Suppressor macrophage treated with lipopolysaccharide for 4 hours (primary cell): Measurements from ENCODE around the gene OR4D10.
"Not testable (repeated sequence)": the region's sequence is repeated elsewhere in the genome, so short reads cannot be mapped to it uniquely, and the experiment has no call there.

Experiments
- DNase-seq: peaks from one replicate; pipeline ENCODE4 v3.0.0-alpha.2; 2020

OR4D10 gene

DNA sequence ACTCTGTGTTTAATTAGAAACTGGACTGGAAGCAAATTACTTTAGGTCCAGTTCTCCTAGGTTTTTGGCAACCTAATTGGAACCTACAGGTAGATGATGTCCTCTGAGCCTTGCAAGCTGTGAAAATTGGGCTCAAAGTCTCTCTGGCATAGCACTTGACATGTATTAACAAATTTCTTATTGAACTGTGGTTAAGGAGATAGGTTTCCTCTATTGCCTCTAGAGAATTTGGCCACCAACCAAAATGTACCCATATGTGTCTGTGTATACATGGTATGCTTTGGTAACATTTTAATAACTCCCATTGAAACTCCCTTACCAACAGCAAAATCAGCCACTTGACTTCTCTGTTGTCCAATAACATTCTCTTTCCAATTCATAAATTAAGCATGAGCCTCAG lies at the start of gene OR4D10:
Gene OR4D10, plus strand, starts transcription at position 301 of the 400 bp plus-strand sequence. CDS start 4,115 bp downstream, outside the sequence.
- DNase-seq, result no peak

DNA sequence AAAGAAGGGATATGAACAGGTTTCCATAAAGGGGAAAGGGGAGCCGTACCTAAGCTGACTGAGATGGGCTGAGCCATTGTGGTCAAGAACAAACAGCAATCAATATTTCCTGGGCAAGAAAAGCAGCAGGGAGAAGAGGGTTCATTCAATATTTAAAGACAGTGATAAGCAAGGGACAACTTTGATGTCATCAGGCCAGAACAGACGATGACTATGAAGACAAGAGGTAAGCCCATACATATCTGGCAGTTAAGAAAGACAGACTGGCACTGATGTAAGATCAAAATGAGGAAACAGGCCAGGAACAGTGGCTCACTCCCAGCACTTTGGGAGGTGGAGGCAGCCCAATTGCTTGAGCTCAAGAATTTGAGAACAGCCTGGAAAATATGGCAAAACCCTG lies 49.3 kb upstream of the OR4D10 start:
- peak; percentile 6 for DNase-seq

DNA sequence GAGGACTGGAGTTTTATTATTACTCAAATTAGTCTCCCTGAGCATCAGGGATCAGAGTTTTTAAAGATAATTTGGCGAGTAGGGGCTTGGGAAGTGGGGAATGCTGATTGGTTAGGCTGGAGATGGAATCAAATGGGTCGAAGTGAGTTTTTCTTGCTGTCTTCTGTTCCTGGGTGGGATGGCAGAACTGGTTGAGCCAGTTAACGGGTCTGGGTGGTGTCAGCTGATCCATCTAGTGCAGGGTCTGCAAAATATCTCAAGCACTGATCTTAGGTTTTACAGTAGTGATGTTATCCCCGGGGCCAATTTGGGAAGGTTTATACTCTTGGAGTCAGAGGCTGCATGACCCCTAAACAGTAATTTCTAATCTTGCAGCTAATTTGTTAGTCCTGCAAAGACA lies 48.0 kb upstream of the OR4D10 start:
- no peak for DNase-seq

DNA sequence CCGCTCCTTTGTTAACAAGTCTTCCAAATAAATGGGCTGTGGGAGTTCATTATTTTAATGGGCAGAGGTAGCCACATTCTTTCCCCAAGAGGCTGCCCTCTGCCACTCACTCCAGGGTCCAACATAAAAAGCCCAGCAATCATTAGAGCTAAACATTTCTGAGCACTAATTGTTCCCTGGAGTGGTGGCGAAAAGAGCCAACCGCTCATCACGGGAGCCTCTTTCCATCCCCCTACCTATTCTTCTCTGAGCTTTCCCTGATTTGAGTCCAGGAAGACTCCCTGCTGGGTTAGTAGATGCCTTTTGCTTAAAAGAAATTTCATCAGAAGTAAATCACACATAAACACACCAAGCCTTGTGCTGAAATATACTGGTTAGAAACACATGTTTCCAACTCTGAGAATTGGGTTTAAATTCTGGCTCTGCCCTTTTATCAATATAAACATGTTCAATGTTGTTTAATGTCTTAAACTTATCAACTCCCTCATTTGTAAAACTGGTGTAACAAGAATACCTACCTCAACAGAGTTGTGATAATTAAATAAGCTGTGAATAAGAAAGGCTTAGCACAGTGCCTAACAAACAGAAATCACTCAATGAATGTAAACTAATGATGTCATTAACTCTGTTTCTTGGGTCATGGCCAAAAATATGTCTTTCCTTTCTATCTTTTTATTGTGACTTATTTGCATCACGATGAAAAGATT lies 46.6 kb upstream of the OR4D10 start, which contains the start of gene OR5A2:
Gene OR5A2, minus strand, starts transcription at position 53 of the 707 bp plus-strand sequence. CDS start 3,460 bp downstream, outside the sequence.
- DNase-seq, result no peak

DNA sequence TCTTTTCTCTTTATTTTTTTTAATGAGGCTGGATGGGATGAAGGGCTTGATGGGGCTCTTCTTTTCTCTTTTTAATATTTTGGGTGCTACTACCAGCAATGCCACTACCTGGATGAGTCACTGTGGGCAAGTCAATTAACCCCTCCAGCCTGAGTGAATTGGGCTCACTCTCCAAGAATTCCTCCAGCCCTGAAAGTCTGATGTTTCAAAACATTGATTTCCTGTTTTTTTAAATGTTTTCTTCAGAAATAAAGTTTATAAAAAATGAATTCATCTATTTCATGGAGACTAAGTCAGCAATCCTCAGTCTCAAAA lies 46.1 kb upstream of the OR4D10 start:
- no peak for DNase-seq

DNA sequence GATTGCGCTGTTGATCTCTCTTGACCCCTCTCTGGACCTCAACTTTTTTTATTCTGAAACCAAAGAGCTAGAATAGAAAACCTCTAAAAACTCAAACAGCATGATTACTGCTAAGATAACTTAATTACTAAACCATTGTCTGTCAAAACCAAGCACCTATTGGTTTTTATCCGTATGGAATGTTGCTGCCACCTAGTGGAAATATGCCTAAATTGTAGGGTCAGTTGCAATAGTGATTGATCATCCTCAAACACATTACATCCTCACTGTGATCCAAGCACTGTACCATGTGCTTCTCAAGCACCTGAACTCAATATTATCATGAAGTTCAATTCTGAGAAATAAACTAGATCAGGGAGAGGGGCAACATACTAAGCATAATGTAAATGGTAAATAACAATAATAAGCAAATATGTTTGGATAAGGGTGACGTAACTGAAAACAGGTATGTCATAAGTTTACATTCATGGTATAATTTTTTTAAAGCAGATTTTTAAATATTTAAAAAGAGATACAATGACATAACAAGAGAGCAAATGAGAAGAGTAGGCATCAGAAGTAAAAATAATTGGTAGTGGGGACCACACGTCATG lies 43.1 kb upstream of the OR4D10 start:
- DNase-seq, result peak; percentile 86

DNA sequence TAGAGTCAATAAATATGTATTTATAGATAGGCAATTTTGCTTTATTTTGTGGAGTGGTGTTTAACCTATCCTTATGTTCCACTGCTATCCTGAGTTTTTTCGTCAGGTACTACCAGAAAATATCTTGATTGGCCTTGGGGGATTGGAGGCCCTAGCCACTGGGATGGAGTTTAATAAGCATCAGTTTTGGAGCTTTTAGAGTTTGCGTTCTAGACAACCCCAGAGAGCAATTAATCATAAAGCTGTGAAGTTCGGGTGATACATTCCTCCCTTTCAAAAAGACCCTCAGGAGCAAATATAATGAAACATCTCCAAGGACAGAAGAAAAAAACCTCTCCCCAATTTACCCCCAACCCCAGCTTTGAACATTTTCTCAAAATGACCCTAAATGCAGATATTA lies 36.9 kb upstream of the OR4D10 start, which contains the start of gene OR5A1:
Gene OR5A1, plus strand, starts transcription at position 301 of the 400 bp plus-strand sequence. CDS start 6,700 bp downstream, outside the sequence.
- DNase-seq, result no peak

DNA sequence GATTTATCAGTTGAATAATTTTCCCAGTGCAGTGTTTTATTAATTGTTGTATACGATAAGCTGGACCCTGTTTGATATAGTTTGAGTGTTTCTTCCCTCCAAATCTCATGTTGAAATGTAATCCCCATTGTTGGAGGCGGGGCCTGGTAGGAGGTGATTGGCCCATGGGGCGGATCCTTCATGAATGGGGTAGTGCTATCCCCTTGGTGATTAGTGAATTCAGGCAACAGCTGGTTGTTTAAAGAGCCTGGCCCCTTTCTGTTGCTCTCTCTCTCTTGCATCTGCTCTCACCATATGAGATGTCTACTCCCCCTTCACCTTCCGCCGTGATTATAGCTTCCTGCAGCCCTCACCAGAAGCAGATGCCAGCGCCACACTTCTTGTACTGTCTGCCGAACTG lies 35.3 kb upstream of the OR4D10 start:
- DNase-seq, result no peak

DNA sequence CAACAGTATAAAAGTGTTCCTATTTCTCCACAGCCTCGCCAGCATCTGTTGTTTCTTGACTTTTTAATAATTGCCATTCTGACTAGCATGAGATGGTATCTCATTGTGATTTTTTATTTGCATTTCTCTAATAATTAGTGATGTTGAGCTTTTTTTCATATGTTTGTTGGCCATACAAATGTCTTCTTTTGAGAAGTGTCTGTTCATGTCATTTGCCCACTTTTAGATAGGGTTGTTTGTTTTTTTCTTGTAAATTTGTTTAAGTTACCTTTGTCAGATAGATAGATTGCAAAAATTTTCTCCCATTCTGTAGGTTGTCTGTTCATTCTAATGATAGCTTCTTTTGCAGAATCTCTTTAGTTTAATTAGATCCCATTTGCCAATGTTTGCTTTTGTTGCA lies 27.5 kb upstream of the OR4D10 start:
- not testable (repeated sequence) for DNase-seq

DNA sequence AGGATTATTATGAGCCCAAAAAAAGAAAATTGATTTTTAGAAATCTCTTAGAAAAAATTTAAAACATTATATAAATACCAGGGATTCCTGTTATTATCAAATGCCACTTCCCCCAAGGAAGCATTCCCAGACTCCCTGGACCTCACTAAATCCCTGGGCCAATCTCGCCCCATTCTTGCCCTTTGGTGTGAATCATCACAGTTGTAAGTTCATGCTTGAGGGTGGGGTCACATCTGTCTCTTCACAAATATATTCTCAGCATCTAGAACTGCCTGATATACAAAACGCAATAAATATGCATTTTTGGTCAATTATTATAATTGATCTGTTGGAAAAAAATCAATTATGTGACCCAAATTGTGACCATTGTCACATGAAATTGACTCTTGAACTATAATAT lies 24.6 kb upstream of the OR4D10 start:
- no peak for DNase-seq

DNA sequence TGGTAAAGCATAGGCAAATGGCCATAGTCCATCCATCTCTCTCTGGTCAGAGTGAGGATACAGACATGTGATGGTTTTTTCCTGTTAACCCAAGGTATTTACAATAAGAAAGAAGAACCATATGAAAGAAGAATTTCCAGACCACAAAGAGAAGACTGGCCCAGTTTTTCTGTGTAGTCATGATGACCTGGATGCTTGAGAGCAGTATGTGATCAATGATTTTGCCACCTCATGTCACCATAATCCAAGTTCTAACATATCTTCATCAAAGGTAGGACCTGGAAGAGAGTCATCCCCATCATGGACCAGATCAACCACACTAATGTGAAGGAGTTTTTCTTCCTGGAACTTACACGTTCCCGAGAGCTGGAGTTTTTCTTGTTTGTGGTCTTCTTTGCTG lies 16.5 kb upstream of the OR4D10 start, which contains the start of gene OR4D6:
Gene OR4D6, plus strand, starts transcription at position 301 of the 400 bp plus-strand sequence. Its CDS starts 0 bp downstream, at position 301.
- no peak for DNase-seq

DNA sequence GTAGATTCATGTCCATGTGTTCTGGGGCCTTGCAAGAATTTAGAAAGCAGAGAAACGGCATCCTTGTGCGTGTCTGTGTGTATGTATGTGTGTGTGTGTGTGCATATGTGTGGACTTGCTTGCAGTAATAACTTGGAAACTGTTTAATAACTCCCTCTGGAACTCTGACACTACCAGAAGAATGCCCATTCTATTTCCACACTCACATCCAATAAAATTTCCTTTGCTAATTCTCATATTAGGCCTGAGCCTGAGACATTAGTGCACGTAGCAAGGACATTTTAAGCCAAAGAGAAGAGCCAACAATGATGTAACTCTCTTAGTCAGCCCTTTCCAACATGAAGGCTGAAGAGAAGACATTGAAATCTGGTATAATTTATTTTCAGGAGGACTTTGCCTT lies 13.2 kb upstream of the OR4D10 start:
- no peak for DNase-seq

DNA sequence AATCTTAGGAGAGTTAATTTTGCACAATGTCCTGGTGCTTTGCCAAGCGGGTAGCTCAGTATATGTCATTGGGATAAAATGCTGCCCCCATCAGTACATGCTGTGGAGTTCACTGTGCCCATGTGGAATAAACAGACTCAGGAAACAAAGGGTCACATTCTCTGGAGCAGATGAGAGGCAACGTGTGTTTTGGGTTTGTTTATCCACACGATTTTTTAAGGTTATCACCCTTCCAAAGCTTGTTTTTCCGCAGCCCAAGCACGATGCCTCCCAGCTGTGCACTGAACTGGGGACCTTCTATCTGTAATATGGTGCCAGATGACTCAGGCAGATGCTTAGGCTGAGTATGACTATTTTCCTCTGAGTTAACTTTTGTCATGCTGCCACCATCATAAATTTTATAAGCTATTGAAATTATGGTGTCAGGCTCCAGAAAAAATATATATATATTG lies 9.9 kb upstream of the OR4D10 start:
- no peak for DNase-seq

DNA sequence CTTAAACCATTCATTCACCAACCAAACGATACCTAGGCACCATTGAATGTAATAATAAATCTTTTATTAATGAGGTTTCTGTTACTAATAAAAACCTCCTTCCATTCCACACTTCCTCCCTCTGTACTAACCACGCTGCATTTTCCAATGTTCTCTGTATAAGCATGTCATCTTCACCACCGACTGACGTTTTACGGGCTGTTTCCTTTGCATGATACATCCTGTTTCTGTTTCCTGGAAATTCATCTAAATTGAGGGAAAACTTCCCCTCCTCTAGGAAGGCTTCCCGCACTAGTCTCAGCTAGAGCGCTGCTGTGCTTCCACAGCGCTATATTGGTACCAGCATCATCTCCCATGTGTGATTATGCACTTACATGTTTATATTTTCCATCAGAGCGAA lies 2.1 kb downstream of the OR4D10 start:
- no peak for DNase-seq

DNA sequence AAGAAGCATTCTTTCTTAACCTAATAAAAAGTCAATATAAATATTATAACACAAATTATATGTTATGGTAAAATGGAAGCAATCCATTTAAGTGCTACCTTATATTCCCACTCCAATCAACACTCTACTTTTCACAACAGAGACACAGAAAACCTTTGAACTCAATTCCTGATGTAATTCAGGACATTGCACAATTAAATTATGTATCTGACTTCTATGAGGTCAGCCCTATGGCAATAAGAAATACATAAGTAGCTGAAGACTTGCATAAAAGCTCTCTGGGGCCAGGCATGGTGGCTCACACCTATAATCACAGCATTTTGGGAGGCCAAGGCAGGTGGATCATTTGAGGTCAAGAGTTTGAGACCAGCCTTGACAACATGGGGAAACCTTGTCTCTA lies 6.8 kb downstream of the OR4D10 start:
- peak; percentile 21 for DNase-seq

DNA sequence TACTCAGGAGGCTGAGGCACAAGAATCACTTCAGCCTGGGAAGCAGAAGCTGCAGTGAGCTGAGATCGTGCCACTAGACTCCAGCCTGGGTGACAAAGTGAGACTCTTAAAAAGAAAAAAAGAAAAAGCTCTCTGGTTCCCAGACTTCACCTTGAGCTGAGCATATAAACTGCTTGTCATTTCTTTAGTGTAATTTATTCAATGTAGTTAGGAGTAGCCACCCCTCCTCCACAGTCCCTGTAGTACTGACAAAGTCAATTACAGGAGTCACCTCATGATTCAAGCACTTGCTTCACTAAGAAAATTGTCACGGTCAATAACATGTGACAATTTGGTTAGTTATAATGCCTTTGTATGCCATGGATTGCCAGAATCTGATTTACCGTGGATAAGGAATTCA lies 7.2 kb downstream of the OR4D10 start:
- no peak for DNase-seq

DNA sequence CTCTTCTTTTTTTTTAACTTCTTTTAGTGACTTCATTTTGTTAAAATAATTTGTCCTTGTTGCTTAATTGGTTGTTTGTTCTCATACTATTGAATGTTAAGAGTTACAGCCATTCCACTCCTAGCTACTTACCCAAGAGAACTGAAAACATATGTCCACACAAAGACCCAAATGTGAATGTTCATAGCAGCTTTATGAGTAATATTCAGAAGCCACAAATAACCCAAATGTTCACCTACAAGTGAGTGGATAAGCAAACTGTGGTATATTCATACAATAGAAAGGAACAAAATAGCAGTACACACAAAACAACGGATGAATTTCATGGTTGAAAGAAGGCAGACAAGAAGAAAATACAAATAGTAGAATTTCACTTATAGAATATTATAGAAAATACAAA lies 28.8 kb downstream of the OR4D10 start:
- no peak for DNase-seq

DNA sequence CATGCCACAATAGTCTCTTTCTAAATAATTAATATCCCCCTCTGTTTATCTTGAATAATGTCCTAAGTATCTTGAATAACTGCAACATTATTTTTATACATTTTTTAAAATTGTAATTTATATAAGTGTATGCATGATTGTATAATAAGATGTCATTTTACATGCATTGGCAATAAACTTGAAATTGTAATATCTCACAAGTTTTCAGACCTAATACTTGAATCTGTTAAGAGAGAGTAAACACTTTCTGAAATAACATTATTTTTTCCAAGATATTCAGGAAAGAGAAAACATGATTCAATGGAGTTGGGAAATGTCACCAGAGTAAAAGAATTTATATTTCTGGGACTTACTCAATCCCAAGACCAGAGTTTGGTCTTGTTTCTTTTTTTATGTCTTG lies 30.2 kb downstream of the OR4D10 start, which contains the start of gene OR4D11:
Gene OR4D11, plus strand, starts transcription at position 301 of the 400 bp plus-strand sequence. Its CDS starts 0 bp downstream, at position 301.
- no peak for DNase-seq

DNA sequence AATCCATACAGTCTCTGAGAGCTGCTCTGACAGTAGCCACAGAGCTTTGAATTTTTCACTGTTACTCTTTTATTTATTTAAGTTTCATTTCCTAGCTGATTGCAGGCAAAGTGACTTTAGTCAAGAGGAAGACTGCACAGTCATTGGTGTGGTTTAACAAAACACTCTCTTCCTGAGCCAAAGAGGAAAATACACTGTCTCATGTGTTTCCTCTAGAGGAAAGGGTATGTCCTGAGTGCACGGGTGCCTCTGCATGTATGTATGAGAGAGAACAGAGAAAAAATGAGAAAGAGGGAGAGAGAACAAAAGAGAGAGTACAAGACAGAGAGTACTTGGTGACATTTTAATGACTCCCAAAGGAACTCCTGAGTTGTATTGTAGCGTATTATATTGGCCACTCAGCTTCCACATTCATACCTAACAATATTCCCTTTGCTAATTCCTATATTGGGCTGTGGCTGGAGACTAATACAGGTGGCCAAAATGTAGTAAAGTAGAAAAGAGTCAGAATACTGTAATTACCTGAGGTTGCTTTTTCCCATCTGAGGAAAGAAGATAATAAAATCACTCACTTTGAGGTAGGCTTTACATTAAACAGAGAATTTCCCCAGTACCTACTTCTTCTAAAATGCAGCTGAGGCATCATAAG lies 38.0 kb downstream of the OR4D10 start, which contains the start of gene OR4D9:
Gene OR4D9, plus strand, starts transcription at position 599 of the 649 bp plus-strand sequence. CDS start 3,374 bp downstream, outside the sequence.
- peak; percentile 62 for DNase-seq

DNA sequence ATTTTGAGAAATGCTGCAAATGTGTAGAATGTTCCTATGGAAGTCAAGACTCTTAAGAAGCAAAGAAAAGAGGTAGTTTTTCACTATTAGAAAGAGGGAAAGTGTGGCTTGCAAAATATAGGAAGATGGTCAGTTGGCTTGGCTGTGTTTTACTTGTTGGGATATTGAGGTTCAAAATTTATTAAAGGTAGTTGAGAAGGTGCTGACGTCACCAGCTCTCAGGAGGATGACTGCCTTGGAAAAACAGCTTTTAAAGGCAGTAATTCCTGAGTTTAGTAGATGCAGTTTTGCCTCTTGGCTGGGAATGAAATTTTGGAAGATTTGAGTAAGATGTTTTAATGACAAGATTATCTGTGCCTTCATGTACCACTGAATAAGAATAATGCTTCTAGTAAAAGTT lies 38.6 kb downstream of the OR4D10 start:
- no peak for DNase-seq

DNA sequence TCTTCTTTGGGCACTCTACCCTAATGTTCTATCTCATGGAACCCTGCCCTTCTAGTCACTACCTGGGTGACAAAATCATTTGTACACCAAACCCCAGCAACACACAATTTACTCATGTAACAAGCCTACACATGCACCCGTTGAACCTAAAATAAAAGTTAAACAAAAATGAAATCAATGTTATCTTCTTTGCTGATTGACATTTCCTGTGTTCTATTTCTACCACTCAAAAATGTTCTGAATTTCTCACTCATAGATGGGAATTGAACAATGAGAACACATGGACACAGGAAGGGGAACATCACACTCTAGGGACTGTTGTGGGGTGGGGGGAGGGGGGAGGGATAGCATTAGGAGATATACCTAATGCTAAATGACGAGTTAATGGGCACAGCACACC lies 47.0 kb downstream of the OR4D10 start:
- not testable (repeated sequence) for DNase-seq

DNA sequence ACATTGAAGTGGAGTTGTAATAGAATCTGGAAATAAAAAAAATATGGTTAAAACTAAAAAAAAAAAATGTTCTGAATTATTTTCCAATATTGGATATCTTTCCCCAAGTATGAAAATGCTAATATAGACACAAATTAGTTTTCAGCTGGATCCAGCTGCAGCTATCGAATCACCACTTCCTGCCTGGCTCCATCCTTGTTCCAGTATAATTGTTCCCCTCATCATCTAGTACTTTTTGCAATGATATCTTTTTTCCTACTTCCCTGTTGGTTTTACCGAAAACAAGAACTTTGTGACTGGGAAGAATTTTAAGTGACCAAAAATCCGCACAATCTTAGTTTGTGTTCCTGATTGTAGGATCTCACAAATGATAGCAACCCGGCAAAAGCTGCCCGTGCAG lies 47.6 kb downstream of the OR4D10 start:
- no peak for DNase-seq

DNA sequence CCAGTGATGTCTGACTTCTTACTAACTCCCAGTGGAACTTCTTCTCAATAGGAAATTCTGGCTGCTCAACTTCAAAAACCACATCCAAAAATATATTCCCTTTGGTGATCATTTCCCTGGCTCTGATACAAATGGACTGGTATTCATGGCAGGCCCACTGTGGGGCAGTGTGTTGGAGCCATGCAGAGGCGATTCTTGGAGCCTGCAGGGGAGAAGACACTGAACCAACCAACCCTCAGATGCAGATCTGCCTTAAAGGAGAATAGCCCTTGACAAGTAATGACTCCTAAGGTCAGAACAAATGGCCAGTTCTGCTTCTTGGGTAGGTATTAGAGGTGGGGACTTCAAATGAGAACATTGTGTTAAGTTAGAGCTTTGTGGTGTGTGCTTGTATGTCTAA lies 50.4 kb downstream of the OR4D10 start:
- DNase-seq, result no peak

DNA sequence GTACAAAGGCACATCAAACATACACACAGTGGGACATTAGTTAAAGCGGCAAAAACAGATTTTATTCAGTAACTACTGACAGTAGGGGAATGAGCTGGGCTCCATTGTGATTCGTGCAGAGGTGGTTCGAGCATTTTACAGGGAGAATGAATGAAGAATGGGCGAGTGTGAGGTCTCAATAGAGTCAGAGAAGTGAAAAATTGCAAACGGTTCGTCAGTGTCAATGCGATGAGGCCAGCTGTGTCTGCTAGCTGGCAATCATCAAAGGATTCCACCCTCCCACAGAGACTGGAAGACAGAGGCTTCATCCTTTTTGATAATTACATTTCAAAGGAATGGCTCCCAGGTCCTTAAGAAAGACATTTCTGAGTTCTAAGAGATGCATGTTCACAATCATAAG lies 55.6 kb downstream of the OR4D10 start:
- no peak for DNase-seq
